Measurements from ENCODE around the gene CUX1.

- TF ChIP-seq CTCF (IDR thresholded peaks at IDR 0.05) (no peak), POLR2A (IDR thresholded peaks at IDR 0.05) (no peak)
Measured at GRCh38 chr7:102321351-102322201, 504.1 kb downstream of the CUX1 start.

Data from body of pancreas (tissue), 4 donors.